ENCODE results near the gene SLC12A4. TPM values are rescaled to one million over a fixed set of nuclear protein-coding genes. Genes with fewer than 3 reads are reported as not detected.
A peak's percentile ranks its signal among the peaks of the same experiment; 100 is the strongest.
"Not testable (repeated sequence)": the region's sequence is repeated elsewhere in the genome, so short reads cannot be mapped to it uniquely, and the experiment has no call there.

The SLC12A4 gene
- total RNA-seq, 1 donor from 2014 or later: 8.0 TPM

DNA sequence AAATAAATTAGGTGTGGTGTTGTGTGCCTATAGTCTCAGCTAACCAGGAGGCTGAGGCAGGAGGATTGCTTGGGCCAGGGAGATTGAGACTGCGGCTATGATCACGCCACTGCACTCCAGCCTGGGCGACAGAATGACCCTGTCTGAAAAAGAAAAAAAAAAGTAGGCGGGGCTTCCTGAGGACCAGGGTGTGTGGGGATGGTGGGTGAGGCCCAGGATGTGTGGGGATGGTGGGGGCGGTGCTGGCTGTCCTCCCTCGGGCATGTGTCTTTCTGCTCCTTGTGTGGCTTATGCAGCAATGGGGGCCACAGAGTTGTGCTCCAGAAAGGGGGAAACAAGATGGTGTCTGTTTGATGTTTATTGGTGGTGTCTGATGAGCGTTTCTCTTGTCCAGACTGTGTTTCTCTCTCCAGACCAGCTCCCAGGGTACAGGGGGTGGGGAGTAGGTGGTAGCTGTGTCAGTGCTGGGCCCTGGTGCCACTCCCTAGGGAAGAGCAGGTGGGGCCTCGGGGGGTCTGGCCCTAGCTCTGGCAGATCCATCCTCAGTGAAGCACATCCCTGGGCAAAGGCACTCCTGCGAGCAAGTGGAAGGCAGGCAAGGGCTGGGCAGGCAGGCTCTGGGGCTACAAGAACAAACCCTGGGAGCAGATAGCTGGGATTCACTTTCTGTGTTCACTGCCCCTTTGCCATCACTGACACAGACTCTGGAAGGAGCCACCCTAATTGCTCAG is 26.8 kb downstream of the SLC12A4 start:
- DNase-seq: no peak

DNA sequence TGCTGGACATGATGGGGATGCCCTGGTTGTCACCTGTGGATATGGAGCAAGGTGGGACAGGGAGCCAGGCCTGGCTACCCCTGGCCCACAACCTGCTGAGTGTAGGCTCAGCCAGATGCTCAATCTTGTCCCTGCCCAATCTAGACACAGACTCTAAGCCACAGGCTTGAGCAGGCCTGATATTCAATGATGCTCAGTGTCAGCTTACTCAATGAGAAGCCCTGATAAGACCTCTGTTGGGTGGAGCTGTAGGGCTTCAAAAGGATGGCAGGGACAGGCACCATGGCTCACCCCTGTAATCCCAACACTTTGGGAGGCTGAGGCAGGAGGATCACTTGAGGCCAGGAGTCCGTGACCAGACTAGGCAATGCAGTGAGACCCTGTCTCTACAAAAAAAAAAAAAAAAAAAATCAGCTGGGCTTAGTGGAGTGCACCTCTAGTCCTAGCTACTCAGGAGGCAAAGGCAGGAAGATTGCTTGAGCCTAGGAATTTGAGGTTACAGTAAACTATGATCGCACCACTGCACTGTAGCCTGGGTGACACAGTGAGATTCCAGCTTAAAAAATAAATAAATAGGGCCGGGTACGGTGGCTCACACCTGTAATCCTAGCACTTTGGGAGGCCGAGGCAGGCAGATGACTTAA is 27.9 kb downstream of the SLC12A4 start:
- no peak for DNase-seq

DNA sequence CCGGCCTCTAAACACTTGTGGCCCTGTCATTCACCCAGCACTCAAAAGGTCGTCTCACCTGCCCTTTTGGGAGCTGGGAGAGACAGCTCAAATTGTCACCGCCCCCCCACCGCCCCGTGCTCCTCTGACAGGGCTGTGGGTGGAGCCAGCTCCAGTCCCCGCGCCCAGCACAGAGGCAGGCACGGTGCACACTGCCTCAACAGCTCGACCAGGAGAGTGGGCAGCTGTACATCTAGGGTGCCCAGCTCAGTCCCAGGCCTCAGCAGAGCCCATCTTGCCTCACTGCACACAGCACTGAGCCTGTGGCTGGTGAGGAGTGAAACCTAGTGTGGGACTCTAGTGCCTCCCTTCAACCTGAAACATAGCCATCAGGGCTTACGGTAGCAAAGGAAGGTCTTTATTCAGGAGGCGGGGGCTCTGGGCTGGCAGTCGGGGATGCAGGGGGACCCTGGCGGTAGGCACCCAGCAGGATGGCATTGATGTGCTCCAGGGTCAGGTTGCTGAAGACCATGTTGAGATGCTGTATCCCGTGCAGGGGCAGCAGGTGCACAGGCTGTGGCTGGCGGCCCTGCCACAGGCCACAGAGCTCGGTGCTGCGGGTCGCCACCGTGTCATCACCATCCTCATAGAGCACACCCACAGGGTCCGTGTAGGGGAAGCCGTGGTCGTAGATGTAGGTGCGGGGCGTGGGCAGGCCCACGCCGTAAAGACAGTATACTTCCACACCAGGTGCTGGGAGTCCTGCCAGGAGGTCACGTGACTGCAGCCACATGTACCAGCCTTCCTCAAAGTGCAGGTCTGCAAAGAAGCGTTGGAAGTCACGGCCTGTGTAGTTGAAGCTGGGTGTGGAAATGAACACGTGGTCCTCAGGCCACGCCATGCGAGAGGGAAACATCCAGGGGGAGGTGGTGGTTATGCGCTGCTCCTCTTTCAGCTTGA is 28.7 kb downstream of the SLC12A4 start:
- no peak for DNase-seq

DNA sequence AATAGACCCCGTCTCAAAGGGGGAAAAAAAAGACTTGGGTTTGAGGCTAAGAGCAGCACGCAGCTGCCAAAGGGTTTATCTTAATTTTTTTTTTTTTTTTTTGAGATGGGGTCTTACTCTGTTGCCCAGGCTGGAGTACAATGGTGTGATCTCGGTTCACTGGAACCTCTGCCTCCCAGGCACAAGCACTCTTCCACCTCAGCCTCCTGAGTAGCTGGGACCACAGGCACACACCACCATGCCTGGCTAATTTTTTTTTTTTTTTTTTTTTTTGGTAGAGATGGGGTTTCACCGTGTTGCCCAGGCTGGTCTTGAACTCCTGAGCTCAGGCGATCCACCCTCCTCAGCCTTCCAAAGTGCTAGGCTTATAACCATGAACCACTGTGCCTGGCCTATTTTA is 30.7 kb downstream of the SLC12A4 start:
- DNase-seq: not testable (repeated sequence)

DNA sequence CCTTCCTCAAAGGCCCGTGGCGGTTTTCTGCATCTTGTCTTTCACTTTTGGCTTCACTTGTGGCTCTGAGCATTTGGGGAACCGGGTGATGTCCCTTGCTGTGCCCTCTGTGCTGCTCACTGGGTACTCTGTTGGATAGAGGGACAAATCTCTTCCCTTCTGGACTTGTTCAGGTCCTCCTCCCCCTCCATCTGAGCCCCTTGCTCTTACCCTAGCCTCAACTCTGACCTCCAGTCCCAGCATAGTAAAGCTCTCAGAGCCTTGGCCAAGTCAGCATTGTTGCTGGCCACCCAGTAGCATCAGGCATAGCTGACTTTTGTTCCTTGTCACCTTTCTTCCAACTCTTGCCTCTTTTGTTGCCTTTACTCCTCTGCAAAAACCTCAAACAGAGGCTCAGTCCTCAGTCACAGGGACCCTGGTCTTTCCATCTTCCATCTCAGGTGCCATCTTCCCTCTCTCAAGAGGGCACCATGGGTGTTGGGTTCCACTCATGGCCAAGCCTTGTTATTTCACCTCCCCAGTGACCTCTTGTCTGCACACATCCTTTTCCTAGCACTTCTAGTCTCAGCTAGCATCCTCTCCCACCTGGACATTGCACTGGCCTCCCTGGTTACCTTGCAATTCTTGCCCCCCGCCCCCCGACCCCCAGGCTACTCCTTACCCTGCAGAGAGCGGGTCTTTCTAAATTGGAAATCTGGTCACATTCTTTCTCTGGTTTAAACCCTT is 31.4 kb downstream of the SLC12A4 start:
- DNase-seq: peak; percentile 42

DNA sequence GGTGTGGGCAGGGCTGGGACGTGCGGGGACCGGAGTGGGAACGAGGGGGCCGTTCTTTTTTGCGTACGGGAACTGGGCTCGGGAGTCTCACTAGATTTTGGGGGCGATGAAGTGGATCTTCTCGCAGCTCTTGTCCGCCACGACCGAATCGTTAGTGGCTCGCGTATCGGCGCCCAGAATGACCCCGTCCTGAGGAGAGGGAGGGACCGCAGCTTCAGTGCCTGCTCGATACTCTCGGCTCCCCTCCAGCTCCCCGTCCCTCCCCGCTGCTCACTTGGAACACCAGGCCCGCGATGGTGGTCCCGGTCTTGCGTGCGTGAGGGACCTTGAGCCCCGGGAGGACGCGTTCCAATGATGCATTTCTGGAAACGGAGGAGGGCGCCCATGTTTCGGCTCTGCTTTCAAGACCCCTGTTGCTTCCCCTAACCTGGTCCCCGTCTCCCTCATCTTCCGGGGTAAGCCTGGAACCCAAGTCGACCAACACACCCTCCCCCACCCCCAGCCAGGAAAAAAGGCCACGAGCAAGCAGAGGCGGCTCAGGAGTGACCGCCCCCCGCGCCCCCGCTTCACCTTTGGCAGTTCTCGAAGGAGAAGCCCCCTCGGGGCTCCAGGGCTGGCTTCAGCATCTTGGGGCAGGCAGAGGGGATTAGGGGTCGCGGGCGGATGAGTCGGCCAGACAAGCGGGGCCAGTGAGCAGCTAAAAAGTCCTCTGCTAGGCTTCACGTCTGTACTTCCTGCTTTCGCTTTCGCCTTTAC is 32.1 kb downstream of the SLC12A4 start, which contains the start of gene PSMB10:
TSS of gene PSMB10 (minus strand) at position 727 of the 756 bp plus-strand sequence. CDS start at position 626, 101 bp downstream.
- no peak for DNase-seq

DNA sequence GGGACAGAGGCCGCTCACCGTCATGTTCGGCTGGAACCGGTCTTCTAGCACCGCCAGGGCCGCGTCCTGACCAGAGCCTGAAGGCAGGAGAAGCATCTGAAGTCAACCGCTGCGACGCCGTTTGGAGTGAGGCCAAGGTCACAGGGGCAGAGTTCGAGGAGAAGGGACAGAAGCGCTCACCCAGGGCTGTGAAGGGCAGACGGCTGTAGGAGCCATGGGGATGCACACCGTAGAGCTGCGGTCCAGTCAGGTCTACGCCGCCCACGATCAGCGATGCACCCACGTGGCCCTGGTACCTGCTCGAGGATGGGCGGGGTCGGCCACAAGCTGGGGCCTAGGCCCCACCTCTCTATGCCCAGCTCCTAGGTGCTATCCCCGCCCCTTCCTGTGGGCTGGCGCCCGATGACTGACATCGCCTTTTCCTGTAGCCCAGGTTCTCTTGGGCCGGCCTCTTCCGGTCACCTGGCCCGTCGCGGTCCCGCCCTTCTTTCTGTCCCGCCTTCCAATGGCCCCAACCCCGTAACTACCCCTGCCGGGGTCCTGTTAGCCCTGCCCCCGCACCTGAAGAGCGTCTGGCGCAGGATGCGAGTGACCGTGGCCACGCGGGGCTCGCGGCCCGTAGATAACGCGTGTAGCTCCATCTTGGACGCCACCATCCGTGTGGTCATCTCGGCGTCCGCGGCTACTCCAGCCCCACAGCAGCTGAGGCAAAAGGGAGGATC is 32.9 kb downstream of the SLC12A4 start:
- DNase-seq: peak; percentile 94

DNA sequence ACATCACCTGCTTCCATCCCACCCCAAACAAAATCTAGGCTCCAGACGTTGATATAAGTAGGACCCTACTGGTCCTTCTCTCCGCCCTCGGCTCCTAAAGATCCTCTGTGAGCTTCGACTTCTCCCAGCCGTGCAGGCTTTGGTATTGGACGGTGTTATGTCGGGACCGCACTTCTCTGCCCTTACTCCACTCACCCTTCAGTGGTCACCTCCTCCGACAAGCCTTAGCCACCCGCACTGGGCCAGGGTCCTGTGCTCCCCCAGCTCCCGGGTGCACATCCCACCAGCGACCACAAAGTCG is 33.4 kb downstream of the SLC12A4 start:
- no peak for DNase-seq

DNA sequence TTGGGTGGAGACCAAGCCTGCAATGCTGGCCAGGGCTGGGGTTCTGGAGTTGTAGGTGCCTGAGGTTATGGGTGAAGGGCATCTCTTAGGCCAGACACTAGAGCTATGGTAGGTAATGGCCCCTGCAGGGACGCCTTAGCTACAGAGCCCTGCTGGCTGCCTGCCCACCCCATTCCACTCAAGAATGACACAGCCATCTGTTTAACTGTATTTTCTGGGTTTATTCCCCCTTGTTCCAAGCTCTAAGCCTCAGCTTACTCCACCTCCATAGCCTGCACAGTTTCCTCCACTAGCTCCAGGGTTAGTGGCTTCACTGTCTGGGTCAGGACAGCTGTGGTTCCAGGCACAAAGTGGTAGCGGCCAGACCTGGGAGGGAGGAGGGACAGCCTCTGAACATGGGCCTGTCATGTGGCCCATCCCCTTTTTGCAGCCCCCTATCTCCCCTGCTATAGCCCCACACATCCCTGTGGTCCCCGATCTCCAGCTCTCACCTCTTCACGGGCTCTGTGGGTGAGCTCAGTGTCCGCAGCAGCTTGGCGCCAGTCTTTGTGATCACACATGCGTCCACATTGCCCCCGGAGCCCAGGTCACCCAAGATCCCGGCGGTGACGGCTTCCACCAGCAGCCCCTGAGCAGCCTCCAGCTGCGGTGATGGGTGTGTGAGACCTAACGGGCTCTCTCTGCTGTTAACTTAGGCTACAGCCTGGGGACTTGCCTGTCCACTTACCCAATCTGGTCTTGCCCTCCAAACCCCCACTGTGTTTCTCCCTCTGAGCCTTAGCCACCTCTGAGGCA is 33.9 kb downstream of the SLC12A4 start:
- DNase-seq: no peak

DNA sequence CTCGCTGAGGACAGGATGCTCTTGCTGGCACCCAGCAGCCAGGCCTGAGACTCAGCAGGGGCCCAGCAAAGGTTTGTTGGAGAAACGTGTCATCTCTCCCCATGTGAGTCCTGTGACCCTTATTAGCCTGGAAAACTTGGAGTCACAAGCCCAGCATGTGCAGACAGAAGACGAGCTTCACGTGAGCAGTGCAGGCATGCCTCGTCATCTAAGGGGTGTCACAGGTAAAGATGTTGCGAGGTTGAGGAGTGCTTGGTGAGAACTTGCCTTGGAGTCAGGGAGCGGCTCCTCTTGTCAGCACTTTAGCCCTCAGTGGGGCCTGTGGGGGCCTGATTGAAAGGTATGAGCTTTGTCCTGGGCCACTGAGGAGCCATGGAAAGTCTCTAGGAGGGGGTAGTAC is 34.6 kb downstream of the SLC12A4 start:
- DNase-seq: no peak

DNA sequence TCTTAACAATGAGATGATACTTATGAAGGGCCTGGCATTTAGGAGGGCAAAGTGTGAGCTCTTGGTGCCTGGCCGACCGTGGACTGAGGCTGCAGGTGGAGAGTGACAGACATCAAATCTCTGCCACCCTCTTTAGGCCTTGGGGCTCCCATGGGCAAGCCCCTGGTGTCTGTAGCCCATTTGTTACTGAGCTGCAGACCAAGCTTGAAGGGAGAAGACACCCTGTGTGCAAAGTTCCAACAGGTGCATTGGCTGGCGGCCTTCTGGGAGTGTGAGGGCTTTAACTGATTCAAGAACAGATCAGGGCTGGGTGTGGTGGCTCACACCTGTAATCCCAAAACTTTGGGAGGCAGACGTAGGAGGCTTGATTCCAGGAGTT is 36.0 kb downstream of the SLC12A4 start:
- no peak for DNase-seq

DNA sequence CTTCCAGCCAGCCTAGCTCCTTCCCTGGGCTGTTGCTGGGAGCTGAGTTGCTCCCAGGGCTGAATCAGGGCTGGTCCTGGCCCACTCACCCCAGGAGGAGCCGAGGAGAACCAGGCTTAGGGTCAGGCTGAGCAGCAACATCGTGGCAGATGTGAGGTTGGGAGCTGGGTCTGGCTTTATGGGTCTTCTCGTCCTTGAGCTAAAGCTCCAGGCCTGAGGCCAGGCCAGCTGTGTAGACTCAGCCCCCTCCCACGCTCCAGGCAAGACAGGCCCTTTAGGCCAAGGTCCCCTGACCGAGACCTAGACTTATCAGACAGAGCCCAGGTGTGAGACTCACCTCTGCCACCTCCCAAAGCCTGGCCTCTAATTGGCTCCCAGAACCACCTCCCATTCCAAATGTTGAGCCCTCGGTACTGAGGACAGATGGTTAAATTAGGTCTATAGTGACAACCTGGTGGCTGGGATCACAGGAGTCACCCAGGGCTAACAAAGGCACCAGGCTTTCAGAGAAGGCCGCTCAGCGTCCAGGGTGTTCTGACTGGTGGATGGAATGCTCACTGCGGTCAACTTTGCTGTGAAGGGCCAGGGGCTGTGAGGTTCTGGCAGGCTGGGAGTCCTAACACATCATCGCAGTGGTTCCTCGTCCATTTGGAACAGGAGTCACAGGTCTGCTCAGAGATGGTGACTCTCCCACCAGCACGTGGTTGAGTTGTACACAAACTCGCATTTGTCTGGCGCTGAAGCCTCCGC is 36.5 kb downstream of the SLC12A4 start, which contains the start of gene CTRL:
TSS of gene CTRL (minus strand) at position 151 of the 750 bp plus-strand sequence. CDS start at position 141, 10 bp downstream.
- no peak for DNase-seq

DNA sequence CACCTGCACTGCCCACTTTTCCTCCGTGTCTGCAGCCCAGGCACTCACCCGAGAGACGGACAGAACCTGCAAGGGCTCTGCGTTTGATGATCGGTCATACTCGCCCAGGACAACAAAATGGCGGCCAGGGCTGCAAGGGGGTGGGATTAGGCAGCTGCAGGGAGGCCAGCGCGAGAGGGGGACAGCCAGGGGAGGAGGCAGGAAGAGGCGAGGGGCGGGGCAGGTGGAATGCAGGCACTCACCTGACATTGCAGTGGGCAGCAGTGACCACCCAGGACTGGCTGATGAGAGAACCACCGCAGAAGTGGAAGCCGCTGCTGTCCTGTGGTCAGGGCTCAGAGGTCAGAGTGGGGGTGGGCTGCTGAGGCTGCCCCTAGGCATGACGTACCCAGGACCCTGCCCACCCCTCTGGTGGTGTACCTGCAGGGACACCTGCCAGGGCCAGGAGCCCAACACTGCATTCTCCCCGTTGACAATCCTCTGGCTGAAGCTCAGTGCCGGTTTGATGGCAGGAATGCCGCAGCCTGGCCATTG is 37.7 kb downstream of the SLC12A4 start:
- DNase-seq: no peak

DNA sequence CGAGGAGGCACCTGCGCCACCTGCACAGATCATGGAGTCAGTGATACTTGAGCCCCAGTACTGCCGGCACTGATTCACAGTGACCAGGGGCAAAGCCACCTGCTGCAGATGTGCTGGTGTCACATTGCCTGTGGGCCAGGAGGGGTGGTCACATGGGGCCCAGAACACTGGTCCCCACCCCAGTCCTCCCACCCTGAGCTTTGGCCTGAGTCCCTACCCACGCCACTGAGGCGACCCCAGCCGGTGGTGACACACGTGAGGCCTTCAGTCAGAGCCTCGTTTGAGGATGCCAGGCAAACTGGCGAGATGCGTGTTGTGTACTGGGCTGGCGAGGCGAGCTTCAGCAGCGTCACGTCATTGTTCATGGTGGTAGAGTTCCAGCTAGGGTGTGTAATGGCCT is 38.2 kb downstream of the SLC12A4 start:
- no peak for DNase-seq

DNA sequence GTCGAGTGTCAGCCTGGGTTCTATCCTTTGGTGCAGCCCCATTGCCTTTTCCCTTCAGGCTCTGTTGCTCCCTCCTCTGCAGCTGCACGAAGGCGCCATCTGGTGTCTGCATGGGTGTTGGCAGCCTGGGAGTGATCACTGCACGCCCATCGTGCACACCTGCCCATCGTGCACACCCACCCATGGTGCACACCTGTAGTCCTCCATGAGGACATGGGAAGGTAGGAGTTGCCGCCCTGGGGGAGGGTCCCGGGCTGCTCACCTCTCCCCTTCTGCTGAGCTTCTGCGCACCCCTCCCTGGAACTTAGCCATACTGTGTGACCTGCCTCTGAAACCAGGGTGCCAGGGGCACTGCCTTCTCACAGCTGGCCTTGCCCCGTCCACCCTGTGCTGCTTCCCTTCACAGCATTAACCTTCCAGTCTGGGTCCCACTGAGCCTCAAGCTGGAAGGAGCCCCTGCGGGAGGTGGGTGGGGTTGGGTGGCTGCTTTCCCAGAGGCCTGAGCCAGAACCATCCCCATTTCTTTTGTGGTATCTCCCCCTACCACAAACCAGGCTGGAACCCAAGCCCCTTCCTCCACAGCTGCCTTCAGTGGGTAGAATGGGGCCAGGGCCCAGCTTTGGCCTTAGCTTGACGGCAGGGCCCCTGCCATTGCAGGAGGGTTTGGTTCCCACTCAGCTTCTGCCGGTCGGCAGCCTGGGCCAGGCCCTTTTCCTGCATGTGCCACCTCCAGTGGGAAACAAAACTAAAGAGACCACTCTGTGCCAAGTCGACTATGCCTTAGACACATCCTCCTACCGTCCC is 39.7 kb downstream of the SLC12A4 start:
- DNase-seq: peak; percentile 66

DNA sequence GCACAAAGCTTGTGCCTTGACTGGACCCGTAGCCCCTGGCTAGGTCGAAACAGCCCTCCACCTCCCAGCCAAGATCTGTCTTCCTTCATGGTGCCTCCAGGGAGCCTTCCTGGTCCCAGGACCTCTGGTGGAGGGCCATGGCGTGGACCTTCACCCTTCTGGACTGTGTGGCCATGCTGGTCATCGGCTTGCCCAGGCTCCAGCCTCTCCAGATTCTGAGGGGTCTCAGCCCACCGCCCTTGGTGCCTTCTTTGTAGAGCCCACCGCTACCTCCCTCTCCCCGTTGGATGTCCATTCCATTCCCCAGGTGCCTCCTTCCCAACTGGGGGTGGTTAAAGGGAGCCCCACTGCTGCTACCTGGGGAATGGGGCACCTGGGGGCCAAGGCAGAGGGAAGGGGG is 40.3 kb downstream of the SLC12A4 start:
- DNase-seq: no peak

DNA sequence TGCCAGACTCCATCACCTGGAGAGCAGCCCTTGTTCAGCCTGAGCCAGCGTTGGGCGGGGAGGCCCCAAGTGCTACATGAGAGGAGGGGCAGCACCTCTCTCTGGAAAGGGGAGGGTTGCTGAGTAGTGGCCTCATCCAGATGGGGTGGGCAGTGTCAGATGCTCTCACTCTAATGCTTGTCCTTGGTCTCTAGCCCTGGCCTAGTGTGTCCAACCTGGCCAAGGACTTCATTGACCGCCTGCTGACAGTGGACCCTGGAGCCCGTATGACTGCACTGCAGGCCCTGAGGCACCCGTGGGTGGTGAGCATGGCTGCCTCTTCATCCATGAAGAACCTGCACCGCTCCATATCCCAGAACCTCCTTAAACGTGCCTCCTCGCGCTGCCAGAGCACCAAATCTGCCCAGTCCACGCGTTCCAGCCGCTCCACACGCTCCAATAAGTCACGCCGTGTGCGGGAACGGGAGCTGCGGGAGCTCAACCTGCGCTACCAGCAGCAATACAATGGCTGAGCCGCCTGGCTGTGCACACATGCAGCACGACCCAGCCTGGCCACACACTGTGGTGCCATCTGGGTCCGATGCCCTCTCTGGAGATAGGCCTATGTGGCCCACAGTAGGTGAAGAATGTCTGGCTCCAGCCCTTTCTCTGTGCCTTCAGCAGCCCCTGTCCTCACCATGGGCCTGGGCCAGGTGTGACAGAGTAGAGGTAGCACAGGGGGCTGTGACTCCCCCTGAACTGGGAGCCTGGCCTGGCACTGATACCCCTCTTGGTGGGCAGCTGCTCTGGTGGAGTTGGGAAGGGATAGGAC is 41.1 kb downstream of the SLC12A4 start:
- no peak for DNase-seq

All from occipital lobe (tissue), 2 donors.